AG09309 (cell line): ENCODE measurements around the gene TMEM184A.

Experiments
- DNase-seq: peaks from one replicate; pipeline ENCODE4 v3.0.0-alpha.2; 2010; ENCODE audit warnings: low read depth
- H3K4me3 ChIP-seq: 2 replicates; pipeline ENCODE4 v1.5.1; 2011; ENCODE audit warnings: mild to moderate bottlenecking, low read depth, low read length, moderate library complexity; ENCODE audit not compliant: control insufficient read depth
- CTCF ChIP-seq: IDR thresholded peaks from 2 replicates; pipeline ENCODE4 v1.5.1; 2011; ENCODE audit warnings: mild to moderate bottlenecking, low read depth, low read length, inconsistent platforms; ENCODE audit not compliant: insufficient read depth, control insufficient read depth; ENCODE audit errors: missing control alignments

Gene TMEM184A

GRCh38 chr7:1558181-1558811 lies 2.3 kb upstream of the TMEM184A start:
- TF ChIP-seq CTCF: no peak
- no peak for DNase-seq
- H3K4me3 ChIP-seq: no peak overlapping the region

GRCh38 chr7:1557771-1558170 lies 1.8 kb upstream of the TMEM184A start:
- no peak for DNase-seq
- TF ChIP-seq CTCF: no peak
- H3K4me3 ChIP-seq: no peak overlapping the region

- no peak overlapping the region for H3K4me3 ChIP-seq
- no peak for DNase-seq
- TF ChIP-seq CTCF: no peak
Measured at GRCh38 chr7:1557006-1557405, 1.0 kb upstream of the TMEM184A start.

GRCh38 chr7:1555046-1555812 lies 776 bp downstream of the TMEM184A start:
- DNase-seq: no peak
- no peak for TF ChIP-seq CTCF
- H3K4me3 ChIP-seq: no peak overlapping the region

- no peak for DNase-seq
- TF ChIP-seq CTCF: no peak
- no peak overlapping the region for H3K4me3 ChIP-seq
Measured at GRCh38 chr7:1554333-1555045, 1.5 kb downstream of the TMEM184A start.

GRCh38 chr7:1553512-1554210 lies 2.3 kb downstream of the TMEM184A start:
- no peak overlapping the region for H3K4me3 ChIP-seq
- no peak for DNase-seq
- TF ChIP-seq CTCF: no peak
